Measurements from ENCODE around the gene MRPL40.

The MRPL40 gene

GRCh38 chr22:19432133-19432851, at the start of gene MRPL40:
Gene MRPL40 (plus strand): TSS chr22:19432545. CDS start chr22:19432555, 10 bp downstream.
- peak; percentile 76 for DNase-seq

DNA sequence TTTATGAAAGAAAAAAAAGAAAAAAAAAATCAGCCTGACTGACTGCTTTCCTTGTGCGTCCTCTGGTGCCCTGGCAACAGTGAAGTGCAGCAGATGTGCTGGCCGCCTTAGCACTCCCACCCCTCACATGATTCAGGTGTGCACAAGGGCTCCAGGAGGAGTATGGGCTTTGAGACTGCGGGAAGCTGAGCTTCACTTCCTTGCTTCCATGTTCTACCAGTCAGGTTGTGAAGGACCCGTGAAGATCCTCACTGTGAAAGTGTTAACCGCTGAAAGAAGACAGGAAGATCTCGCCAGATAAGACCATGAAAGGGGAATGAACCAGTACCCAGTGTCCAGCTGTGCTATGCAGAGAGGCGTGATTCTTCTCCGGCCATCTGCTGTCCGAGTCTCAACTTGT, 49.1 kb upstream of the MRPL40 start:
- no peak for DNase-seq

GRCh38 chr22:19385221-19385906, 47.0 kb upstream of the MRPL40 start:
- DNase-seq, result no peak

DNA sequence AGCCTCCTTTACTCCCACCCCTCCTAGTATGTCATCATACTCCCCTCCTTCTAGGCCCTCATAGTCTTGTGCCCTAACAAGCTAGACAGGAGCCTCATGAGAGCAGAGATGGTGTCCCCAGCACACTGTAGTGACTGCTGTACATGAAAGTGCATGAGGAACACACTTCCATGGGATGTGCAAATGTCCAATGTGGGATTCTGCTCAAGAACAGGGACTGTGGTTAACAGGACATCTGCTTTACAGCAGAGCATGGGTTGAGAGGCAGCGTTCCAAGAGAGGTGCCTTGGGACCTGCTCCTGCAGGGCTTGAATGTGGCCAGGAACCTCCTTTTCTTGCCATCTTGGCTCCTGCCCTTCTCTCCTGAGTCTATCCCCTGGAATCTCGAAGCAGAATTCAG, 46.1 kb upstream of the MRPL40 start:
- no peak for DNase-seq

DNA sequence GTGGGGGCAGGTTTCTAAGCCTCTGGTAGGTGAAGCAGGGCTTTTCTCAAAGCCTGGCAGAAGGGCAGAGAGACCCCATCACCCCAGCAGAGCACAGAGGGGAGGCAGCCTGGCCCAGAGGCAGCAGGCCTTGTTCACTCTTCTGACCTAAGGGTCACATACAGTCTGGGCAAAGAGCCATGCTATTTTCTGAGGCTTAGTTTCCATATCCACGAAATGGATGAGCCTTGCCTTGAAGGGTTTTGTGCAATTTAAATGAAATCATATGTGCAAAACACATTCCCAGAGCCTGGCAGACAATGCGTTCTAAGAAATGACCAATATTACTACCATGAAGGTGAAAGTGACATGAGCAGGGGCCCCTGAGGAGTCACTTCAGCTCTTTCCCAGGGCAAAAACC, 45.3 kb upstream of the MRPL40 start:
- no peak for DNase-seq

- DNase-seq, result no peak
These were observed 44.8 kb upstream of the MRPL40 start for GRCh38 chr22:19387575-19387974.

GRCh38 chr22:19393704-19394103, 38.6 kb upstream of the MRPL40 start:
- no peak for DNase-seq

DNA sequence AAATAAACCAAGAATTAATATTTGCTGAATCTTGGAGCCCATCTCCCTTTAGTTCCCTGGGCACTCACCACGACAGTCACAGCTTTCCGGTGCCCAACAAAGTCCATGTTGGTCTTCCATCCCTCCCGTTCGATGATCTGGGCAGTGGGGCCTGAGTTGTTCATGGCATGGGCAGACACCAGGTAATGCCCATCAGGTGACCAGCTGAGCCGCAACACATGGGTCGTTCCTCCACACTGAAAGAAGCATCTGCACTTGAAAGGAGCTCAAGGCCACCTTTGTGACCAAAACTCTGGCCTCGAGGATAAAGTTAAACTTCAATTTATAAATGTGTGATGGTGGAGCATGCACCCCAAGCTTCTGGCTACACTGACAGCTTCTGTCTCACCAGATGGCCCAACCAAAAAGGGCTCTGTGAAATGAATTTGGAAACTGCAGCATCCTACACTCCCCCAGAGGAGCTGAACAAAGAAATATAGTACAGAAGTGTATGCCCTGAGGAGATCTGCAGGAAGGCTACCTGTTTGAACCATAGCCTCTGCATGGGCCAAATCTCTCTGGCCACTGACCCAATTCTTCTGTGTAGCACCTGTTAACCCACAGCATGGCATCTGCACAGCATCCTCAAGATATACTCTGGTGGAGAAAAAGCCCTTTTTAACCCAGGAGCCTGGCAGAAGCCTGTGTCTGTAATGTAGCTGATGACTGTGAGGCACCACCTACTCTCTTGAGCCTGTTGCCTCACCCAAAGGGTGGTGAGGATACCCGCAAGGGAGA, 37.9 kb upstream of the MRPL40 start:
- no peak for DNase-seq

- DNase-seq, result no peak
These were observed 37.1 kb upstream of the MRPL40 start for GRCh38 chr22:19395276-19395675.

DNA sequence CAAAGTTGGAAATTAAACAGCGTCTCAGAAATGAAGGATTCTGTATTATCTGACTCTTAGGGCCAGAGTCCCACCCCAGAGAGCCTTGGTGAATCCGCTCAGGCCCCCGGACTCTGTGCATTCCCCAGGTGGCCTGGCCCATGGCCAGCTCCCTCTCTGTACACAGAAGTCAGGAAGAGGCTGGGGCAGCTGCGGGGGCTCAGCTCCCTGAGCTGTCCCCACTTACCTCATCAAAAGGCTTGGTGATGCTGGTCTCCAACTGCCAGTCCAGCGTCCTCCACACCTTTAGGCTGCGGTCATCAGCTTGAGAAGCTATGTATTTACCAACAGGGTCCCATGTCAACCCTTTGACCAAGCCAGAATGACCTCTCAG, 35.8 kb upstream of the MRPL40 start:
- DNase-seq, result no peak

DNA sequence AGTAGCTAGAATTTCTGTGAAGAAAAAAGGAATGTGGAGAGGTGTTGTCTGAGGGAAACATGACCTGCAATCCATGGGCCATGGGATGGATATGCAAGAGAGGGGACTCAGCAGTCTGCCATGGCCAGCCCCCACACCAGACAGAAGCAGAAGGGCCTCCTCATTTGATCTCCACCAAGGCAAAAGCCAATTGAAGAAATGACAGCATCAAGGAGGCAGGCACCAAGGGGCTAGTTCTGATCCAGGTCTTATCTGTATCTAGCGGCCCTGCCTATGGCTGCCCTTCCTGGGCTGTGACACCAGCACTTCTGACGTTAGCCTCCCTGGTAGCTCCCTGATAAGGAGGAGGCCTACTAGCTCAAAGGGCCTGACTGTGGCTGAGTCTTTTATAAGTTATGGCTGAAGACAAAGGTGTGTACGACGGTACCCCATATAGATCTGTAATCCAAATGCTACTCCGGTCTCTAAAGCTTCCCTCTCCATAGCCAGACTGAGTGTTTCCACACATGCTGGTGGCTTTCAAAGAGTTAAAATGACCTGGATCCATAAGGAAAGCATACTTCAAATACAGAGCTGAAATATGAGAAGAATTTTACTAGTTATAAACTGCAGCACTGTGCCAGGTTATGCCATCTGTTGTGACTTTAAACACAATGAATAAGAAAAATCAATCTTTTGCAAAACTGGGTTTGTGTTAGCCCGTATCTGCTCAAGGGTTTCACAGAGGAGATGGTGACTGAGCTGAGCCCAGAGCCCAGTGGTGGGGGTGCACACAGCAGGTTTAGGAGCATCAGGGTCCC, 35.2 kb upstream of the MRPL40 start:
- no peak for DNase-seq

DNA sequence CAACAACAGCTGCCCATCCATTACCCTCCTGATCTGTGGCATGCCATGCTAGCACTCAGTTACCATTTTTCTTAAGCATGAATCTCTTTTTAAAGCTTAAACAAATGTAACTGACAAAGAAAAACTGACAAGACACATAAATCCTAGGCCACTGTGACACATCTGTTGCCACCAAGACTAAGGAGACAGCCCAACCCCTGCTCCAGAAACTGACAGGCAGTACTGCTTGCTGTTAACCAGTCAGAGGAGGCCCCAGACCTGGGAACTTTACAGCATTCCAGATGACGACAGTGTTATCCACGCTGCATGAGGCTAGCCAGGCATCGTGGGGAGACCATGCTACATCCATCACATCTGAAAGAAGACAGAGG, 34.6 kb upstream of the MRPL40 start:
- DNase-seq, result no peak

DNA sequence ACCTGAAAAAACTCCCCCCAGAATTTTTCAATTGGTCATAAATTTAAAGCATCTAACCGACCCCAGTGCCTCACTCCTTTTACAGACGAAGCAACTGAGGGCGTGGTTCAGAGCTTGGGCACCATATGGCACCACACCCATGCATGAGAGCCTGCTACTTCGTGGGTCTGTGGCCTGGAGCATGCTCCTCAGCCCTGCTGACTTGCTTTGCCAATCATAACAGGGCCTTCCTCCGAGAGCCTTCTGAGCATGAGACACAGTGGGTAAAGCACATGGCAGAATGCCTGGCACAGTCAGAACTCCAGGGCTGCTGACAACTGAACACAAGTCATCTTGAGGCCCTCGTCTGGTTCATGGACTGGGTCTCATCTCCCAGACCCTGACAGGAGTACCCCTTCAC, 34.1 kb upstream of the MRPL40 start:
- DNase-seq, result no peak

DNA sequence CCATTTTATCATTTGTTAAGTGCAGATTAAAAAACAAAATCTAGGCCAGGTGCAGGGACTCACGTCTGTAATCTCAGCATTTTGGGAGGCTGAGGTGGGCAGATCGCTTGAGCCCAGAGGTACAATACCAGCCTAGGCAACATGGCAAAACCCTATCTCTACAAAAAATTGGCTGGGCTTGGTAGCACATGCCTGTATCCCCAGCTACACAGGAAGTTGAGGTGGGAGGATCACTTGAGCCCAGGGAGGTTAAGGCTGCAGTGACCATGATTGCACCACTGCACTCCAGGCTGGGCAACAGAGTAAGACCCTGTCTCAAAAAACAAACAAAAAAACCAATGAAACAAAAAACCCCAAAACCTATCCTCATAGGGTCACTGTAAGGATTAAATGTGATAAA, 33.7 kb upstream of the MRPL40 start:
- DNase-seq, result no peak

- DNase-seq, result no peak
These were observed 31.5 kb upstream of the MRPL40 start for GRCh38 chr22:19400881-19401280.

DNA sequence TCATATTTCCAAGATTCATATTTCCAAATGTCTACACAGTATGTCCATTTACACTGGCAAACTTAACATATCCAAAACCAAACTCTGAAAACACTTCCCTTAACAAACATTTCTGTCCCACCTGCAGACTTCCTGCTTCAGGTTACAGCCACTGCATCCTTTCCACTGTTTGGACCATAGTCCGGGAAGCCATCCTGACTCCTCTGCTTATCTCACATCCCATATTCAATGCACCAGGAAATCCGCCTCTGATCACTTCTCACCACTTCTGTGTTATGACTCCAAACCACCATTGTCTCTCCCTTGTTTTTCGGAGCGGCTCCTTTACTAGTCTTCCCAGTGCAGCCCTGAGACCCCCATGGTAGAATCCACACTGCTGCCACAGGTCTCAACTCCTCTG, 30.9 kb upstream of the MRPL40 start:
- DNase-seq, result no peak

GRCh38 chr22:19402642-19403191, 29.6 kb upstream of the MRPL40 start:
- no peak for DNase-seq

- no peak for DNase-seq
These were observed 27.7 kb upstream of the MRPL40 start for GRCh38 chr22:19404676-19405075.

DNA sequence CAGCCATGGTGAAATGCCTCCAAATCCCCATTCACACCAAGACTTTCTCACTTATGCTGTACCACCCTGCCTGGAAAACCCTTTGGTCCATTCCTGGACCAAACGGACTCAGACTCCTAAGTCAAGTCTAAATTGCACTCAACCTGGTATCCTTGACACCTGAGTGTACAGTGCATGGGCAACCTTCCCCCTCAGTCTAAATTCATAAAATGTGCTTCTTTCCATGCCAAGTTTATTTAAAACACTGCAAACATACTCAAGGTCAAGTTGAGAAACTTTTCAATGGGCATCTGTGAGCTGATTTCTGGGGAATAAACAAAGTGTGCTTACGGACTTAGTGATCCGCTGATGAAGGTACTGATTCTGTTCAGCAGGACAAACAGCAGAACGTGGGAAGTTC, 27.2 kb upstream of the MRPL40 start:
- DNase-seq, result no peak

GRCh38 chr22:19405652-19406051, 26.7 kb upstream of the MRPL40 start:
- no peak for DNase-seq

DNA sequence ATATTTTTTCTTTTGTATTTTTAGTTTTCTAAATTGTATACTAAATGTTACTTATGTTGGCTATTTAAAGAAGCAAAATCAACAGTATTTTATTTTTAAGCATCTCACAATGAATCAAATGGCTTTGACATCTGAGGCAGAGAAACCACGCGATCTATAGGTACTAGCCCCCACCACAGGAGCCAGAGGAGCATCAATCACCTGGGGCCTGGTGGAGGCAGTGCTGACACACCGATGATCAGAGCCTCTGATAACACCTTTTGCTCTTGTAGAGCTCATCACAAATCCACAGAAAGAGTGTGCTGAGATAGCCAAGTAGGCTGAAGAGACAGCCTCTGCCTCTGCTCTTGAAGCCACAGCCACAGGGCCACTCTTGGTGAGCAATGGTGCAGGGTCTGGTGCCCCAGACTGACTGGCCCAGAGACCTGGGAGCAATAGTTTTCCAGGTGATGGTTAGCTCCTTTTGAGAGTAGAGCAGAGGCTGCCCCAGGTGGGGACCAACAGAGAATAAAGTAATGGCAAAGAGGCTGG, 26.0 kb upstream of the MRPL40 start:
- no peak for DNase-seq

DNA sequence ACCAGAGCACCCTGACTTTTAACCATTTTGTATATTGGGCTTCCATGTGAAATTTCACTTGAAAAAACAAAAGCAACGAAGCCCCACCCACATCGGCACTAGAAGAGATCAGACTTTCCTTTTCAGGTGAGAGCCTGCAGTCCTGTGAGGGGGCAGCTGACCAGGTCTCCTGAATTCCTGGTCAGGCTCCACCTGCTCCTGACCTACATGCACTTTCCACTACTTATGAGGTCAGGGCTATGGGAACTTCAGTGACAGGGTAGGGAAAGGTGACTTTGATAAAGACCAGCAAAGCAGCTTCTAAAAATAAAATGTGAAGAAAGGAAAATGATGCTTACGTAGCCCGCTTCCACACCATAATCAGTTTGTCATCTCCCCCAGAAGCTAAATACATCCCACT, 25.5 kb upstream of the MRPL40 start:
- DNase-seq, result no peak
